GM21717 (cell line): ENCODE measurements around the gene JARID2.

Experiments used
- ATAC-seq: cut with Tn5 transposase; IDR thresholded peaks from one replicate; pipeline ENCODE4 v1.9.1; 2021; ENCODE audit warnings: mild to moderate bottlenecking, moderate library complexity; ENCODE audit not compliant: unreplicated experiment

Gene JARID2

GRCh38 chr6:15500901-15501825, 255.3 kb downstream of the JARID2 start:
- no peak for ATAC-seq

- ATAC-seq, result no peak
Observed at GRCh38 chr6:15501826-15502445, 256.1 kb downstream of the JARID2 start.

- ATAC-seq, result no peak
Observed at GRCh38 chr6:15502446-15503345, 256.8 kb downstream of the JARID2 start.

- no peak for ATAC-seq
Observed at GRCh38 chr6:15503346-15503680, 257.4 kb downstream of the JARID2 start.

GRCh38 chr6:15504040-15504495, 258.2 kb downstream of the JARID2 start:
- no peak for ATAC-seq

GRCh38 chr6:15504581-15505350, 258.9 kb downstream of the JARID2 start:
- no peak for ATAC-seq

- ATAC-seq, result no peak
Observed at GRCh38 chr6:15505463-15505918, 259.6 kb downstream of the JARID2 start.

- no peak for ATAC-seq
Observed at GRCh38 chr6:15506066-15506465, 260.2 kb downstream of the JARID2 start.

GRCh38 chr6:15507221-15507620, 261.4 kb downstream of the JARID2 start:
- ATAC-seq, result no peak

- ATAC-seq, result no peak
Observed at GRCh38 chr6:15507746-15508145, 261.9 kb downstream of the JARID2 start.

GRCh38 chr6:15508441-15508871, 262.6 kb downstream of the JARID2 start:
- ATAC-seq, result no peak

- no peak for ATAC-seq
Observed at GRCh38 chr6:15508931-15509330, 263.1 kb downstream of the JARID2 start.

GRCh38 chr6:15509335-15509933, 263.6 kb downstream of the JARID2 start:
- no peak for ATAC-seq

- no peak for ATAC-seq
Observed at GRCh38 chr6:15510121-15510520, 264.3 kb downstream of the JARID2 start.

- ATAC-seq, result no peak
Observed at GRCh38 chr6:15510536-15511247, 264.8 kb downstream of the JARID2 start.

GRCh38 chr6:15511248-15512125, 265.6 kb downstream of the JARID2 start:
- no peak for ATAC-seq

GRCh38 chr6:15512126-15512525, 266.3 kb downstream of the JARID2 start:
- no peak for ATAC-seq

GRCh38 chr6:15512721-15513120, 266.9 kb downstream of the JARID2 start:
- no peak for ATAC-seq
